Measurements from ENCODE around the gene XYLB.

XYLB gene

DNA sequence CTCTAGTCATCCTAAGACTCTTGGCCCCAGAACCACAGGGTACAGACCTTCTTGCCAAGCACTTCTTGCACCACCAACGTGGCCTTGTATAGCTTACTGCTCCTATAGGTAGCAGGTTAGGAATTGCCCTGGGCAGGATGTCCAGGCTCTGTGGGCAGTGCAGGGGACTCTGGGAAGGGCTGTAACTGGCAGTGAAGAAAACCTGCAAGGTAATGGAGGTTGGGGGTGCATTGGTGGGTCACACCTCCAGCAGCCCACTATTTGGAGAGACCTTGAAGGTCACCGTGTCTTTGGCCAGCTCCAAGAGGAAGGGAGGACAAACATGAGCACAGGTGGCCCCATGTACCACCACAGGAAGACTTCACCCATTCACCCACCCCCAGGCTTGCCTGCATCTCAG lies 21.3 kb upstream of the XYLB start:
- no peak for DNase-seq

GRCh38 chr3:38327335-38328009 lies 19.1 kb upstream of the XYLB start:
- DNase-seq = peak; percentile 71

DNA sequence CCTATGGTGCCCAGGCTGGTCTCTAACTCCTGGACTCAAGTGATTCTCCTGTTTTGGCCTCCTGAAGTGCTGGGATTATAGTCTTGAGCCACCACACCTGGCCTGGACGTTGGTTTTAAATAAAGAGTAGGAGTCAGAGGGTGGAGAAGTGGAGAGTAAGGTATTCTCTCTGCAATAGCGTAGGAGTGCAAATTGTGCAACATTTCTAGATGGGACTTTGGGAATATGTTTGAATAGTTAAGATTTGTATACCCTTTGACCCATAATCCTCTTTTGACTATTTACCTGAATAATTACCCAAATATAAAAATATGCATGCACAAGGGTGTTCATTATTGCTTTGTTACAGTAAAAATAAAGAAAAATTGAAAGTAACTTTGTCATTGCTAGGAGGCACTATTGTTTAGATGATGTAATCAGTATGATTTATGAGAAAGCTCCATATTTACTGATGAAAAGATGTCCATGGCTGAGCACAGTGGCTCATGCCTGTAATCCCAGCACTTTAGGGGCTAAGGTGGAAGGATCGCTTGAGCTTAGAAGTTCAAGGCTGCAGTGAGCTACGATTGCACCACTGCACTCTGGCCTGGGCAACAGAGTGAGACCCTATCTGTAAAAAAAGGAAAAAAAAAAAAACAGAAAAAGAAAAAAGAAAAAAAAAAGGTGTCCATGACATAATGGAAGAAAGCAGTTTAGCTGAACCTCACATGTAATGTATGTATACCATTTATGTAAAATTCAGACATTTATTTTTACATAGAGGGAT lies 15.1 kb upstream of the XYLB start:
- no peak for DNase-seq

GRCh38 chr3:38332201-38332600 lies 14.4 kb upstream of the XYLB start:
- no peak for DNase-seq

GRCh38 chr3:38334142-38335055 lies 12.2 kb upstream of the XYLB start:
- DNase-seq = no peak

DNA sequence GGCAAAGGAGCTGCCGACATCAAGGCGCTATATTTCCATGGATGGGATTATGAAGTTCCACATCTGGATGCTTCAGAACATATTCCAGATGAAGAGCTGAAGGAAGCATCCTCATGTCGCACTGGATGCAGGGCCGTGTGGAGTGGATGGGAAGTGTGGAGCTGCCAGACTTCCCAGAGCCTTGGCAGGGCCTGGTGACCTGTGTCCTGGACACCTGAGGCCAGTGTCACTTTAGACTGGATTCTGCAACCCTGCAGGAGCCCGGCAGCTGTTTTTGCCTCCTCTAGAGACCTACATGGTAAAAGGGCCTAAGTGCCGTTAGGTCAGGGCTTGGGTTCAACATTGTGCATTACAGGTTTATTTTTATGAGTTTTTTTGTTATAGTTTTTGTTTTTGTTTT lies 11.3 kb upstream of the XYLB start:
- no peak for DNase-seq

GRCh38 chr3:38337703-38338102 lies 8.9 kb upstream of the XYLB start:
- no peak for DNase-seq

DNA sequence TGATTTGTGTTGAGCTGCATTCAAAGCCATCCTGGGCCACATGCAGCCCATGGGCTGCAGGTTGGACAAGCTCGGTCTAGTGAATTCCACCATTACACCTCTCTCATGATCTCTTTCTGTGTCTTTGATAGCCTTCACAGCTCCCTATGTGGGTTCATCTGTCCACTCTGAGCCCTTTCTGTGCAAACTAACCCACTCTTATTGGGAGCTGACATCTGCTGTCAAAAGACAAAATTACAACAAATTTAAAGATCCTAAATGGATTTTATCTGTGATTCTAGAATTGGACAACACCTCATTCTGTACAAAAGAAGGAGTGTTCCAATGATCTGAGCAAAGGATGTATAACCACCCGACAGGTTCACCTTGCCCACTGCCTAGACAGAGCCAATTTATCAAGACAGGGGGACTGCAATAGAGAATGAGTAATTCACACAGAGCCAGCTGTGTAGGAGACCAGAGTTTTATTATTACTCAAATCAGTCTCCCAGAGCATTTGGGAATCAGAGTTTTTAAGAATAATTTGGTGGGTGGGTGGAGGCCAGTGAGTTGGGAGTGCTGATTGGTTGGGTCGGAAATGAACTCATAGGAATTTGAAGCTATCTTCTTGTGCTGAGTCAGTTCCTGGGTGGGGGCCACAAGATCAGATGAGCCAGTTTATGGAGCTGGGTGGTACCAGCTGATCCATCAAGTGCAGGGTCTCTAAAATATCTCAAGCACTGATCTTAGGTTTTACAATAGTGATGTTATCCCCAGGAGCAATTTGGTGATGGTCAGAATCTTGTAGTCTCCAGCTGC lies 2.6 kb upstream of the XYLB start:
- DNase-seq = no peak

GRCh38 chr3:38345879-38346586 lies 552 bp upstream of the XYLB start:
- no peak for DNase-seq

DNA sequence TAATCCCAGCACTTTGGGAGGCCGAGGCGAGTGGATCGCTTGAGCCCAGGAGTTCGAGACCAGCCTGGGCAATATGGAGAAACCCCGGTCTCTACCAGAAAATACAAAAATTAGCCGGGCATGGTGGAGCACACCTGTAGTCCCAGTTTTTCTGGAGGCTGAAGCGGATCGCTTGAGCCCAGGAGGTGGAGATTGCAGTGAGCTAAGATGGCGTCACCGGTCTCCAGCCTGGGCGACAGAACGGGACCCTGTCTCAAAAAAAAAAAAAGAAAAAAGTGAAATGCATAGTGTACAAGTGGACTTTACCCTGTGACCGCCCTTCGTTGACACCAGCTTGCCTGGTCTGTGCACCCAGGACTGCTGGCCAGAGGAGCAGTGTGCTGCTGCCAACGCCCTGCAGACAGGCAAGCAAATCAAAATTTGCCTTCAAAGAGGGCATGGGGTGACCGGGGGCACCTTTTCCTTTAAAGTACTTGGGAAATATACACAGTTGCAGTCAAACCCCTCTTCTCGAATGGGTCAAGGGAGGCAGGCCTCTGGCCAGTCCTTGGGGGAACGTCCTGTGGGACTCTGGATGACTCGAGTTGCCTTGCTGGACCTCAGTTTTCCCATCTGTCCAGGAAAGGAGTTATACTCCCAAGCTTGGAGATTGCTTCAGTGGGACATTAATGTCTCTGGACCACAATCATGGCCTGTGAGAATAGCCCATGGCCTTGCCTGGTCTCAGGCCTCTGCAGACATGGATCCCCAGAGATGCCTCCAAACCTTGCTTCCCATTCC lies 1.0 kb downstream of the XYLB start:
- DNase-seq = no peak

DNA sequence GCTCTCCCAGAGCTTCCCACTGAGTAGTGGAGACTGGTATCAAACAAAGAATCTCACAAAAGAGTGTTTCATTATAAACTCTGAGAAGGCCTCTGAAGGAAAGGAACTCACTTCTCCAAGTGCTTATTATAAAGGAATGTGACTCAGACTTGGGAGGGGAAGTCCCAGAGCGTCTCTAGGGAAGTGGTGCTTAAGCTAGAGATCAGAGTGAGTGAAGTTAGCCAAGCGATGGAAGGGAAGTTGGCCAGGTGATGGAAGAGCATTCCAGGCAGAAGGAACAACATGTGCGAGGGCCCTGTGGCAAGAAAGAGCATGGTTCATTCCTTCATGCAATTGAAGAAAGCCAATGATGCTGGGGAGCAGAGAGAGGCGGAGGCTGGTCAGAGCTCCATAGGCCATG lies 2.3 kb downstream of the XYLB start:
- DNase-seq = peak; percentile 39

GRCh38 chr3:38349684-38350359 lies 3.2 kb downstream of the XYLB start:
- no peak for DNase-seq

- DNase-seq = no peak
These were observed 6.6 kb downstream of the XYLB start for GRCh38 chr3:38353151-38353550.

- DNase-seq = no peak
These were observed 8.2 kb downstream of the XYLB start for GRCh38 chr3:38354588-38355330.

DNA sequence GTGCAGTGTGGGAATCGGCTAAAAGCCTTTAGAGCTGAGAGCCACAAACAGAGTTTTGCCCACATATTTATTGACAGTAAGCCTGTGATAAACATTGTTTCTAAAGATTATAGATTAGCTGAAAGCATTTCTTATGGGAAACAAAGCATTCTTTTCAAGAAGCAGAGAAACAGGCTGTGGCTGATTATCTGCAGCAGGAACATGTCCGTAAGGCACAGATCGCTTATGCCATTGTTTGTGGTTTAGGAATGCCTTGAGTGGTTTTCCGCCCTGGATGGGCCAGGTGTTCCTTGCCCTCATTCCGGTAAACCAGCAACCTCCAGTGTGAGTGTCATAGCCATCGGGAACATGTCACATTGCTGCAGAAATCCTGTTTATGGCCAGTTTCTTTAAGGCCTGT lies 12.5 kb downstream of the XYLB start:
- no peak for DNase-seq

DNA sequence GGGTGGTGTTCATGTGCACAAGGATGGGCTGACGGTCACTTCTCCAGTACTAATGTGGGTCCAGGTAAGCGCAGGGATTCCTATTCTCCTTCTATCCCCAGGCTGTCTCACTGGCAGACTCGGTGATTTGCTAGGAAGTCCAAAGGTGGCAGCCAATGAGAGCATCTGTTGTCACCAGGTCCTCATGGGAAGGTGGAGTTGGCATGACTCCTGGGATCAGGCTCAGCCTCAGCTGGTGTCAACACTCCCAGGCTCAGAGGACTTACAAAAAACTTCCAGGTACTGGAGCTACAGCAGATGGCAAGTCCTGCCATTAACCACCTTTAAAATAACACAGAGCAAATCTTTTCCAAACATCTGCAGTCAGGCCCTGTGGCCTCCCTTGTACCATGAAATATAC lies 13.8 kb downstream of the XYLB start:
- DNase-seq = no peak

DNA sequence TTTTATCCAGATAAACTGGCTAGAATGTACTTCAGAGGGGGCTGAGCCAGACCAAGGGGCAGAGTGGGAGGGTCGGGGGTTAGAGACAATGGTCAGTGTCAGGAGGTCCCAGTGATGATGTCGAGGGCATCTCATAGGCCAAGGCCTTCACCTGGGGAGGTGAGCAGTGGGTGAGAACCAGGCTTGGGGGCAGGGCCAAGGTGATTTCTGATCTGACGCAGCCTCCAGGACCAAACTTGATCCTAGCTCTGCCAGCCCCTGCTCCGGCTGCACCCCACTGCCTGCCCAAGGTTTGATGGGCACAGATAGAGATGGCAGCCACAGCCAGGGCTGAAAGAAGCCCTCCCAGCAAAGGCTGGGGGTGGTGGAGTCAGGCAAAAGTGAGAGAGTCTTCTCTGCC lies 14.9 kb downstream of the XYLB start:
- DNase-seq = no peak

DNA sequence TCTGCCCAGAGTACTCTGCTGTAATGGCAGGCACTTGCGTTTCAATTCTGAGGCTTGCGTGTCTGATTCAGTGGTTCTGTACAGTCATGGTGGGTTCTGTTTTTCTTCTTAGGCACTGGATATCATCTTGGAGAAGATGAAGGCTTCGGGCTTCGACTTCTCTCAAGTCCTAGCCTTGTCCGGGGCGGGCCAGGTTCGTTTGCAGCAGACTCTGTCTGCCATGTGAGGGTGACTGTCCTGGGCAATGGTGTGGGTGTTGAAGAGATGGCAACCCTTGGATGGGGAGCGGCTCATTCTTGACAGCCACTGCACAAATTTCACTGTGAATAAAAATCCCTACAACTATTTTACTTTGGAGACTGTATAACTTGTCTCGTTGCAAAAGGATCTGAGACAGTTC lies 16.2 kb downstream of the XYLB start:
- DNase-seq = no peak

- DNase-seq = no peak
These were observed 18.3 kb downstream of the XYLB start for GRCh38 chr3:38364721-38365400.
